ENCODE results near the gene OTUB1. TPM values are rescaled to one million over a fixed set of nuclear protein-coding genes. Genes with fewer than 3 reads are reported as not detected.

Gene OTUB1
- total RNA-seq, 3 donors from 2014 or later = 50.9 to 81.4 (median 79.3) TPM

- no peak for TF ChIP-seq POLR2AphosphoS5 (IDR thresholded peaks at IDR 0.05)
- no peak for TF ChIP-seq POLR2A (IDR thresholded peaks at IDR 0.05)
- TF ChIP-seq, protein P1, sequence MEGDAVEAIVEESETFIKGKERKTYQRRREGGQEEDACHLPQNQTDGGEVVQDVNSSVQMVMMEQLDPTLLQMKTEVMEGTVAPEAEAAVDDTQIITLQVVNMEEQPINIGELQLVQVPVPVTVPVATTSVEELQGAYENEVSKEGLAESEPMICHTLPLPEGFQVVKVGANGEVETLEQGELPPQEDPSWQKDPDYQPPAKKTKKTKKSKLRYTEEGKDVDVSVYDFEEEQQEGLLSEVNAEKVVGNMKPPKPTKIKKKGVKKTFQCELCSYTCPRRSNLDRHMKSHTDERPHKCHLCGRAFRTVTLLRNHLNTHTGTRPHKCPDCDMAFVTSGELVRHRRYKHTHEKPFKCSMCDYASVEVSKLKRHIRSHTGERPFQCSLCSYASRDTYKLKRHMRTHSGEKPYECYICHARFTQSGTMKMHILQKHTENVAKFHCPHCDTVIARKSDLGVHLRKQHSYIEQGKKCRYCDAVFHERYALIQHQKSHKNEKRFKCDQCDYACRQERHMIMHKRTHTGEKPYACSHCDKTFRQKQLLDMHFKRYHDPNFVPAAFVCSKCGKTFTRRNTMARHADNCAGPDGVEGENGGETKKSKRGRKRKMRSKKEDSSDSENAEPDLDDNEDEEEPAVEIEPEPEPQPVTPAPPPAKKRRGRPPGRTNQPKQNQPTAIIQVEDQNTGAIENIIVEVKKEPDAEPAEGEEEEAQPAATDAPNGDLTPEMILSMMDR (IDR thresholded peaks at IDR 0.05) = no peak
- no peak for DNase-seq (ENCODE audit: low spot score in 2 of 2)
- H3K4me1 ChIP-seq = no peaks in the 10 kb centered on the region
- intact Hi-C loops (cut with DNase I; ENCODE audit: low total_unique reads) = no loop called here
- no peak overlapping the region for H3K27ac ChIP-seq
- no peaks in the 10 kb centered on the region for H3K27me3 ChIP-seq
- peak overlapping the region in 1 of 3 donors; percentile 40 for H3K4me3 ChIP-seq
- H3K36me3 ChIP-seq = no peaks in the 10 kb centered on the region
- H3K9me3 ChIP-seq = no peaks in the 10 kb centered on the region
These were observed 42.3 kb downstream of the OTUB1 start for GRCh38 chr11:64028398-64029115.

DNA sequence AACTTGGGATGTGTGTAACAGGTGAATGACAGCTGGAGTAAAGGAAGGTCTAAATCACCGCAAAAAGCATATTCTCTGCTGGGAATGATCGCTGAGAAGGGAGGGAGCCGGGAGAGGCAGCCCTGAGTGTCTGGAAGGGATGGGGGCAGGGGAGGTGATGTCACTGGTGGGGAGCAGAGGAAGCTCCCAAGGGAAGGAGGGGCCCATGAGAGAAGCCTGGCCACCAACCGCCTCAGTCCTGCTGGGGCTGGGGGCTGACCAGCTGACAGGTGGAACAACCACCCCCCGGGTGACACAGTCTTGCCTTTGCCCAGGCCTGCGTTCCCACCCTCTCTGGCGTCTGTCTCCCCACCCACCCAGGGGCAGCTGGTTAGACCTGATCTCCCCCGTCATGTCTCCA is 43.5 kb downstream of the OTUB1 start:
- no peaks in the 10 kb centered on the region for H3K9me3 ChIP-seq
- no peak overlapping the region for H3K4me3 ChIP-seq
- peaks cover 2 to 8% of the 10 kb centered on the region in 2 donors for H3K27me3 ChIP-seq
- H3K27ac ChIP-seq = no peak overlapping the region
- H3K36me3 ChIP-seq = no peaks in the 10 kb centered on the region
- TF ChIP-seq, protein P1 (IDR thresholded peaks at IDR 0.05) = no peak
- no peak for TF ChIP-seq POLR2AphosphoS5 (IDR thresholded peaks at IDR 0.05)
- TF ChIP-seq POLR2A (IDR thresholded peaks at IDR 0.05) = no peak
- DNase-seq (ENCODE audit: low spot score in 2 of 2) = no peak
- intact Hi-C loops (cut with DNase I; ENCODE audit: low total_unique reads) = no loop called here
- no peaks in the 10 kb centered on the region for H3K4me1 ChIP-seq

DNA sequence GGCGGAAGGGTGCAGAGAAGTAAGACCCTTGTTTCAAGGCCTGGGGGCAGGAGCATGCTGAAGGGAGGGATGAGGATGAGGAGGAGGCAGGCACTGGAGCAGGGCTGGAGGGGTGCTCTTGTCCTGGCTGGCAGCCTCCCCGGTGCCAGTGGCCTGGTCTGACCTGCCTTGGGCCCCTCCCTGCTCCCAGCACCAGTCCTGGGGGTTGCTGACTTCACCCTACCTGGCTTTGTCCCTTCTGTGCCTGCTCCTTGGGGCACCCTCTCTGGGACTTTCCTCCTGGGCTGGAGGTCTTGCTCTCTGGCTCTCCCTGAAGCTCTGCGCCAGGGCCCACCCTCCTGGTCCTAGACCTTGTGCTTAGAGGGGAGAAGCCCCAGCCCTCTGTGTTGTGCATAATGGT is 44.8 kb downstream of the OTUB1 start:
- Histone ChIP-seq H3K4me3 (no peak overlapping the region), H3K4me1 (peaks cover 5 to 6% of the 10 kb centered on the region in 2 donors), H3K9me3 (no peaks in the 10 kb centered on the region), H3K36me3 (no peaks in the 10 kb centered on the region), H3K27me3 (peaks cover 6 to 16% of the 10 kb centered on the region in 2 donors), H3K27ac (no peak overlapping the region)
- TF ChIP-seq POLR2AphosphoS5 (IDR thresholded peaks at IDR 0.05) (no peak), POLR2A (IDR thresholded peaks at IDR 0.05) (no peak)
- TF ChIP-seq, protein P1 (IDR thresholded peaks at IDR 0.05) = no peak
- intact Hi-C loops (cut with DNase I; ENCODE audit: low total_unique reads) = no loop called here
- no peak for DNase-seq (ENCODE audit: low spot score in 2 of 2)

DNA sequence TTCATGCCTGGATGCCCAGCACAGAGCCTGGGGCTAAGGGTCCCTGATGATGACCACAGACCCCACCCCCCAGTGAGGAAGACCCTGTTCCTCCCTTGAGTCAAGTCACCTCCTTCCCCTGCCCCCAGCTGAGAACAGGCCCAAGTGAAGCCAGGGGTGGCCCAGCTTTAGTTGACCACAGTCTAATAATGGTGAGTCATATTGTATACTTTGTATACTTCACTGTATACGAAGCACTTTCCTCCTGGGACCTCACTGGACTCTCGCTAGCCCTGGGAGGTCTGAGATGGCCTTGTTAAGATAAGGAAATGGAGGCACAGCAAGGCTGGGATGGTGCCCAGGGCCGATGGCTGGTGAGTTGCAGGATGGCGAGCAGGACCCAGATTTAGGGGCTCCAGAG is 45.8 kb downstream of the OTUB1 start:
- Histone ChIP-seq H3K27me3 (peaks cover 6 to 23% of the 10 kb centered on the region in 2 donors), H3K4me3 (no peak overlapping the region), H3K9me3 (no peaks in the 10 kb centered on the region), H3K36me3 (no peaks in the 10 kb centered on the region), H3K27ac (no peak overlapping the region), H3K4me1 (peaks cover 5 to 15% of the 10 kb centered on the region in 2 donors)
- TF ChIP-seq, protein P1 (IDR thresholded peaks at IDR 0.05) = no peak
- TF ChIP-seq POLR2AphosphoS5 (IDR thresholded peaks at IDR 0.05) (no peak), POLR2A (IDR thresholded peaks at IDR 0.05) (no peak)
- DNase-seq (ENCODE audit: low spot score in 2 of 2) = no peak
- intact Hi-C loops (cut with DNase I; ENCODE audit: low total_unique reads) = no loop called here

DNA sequence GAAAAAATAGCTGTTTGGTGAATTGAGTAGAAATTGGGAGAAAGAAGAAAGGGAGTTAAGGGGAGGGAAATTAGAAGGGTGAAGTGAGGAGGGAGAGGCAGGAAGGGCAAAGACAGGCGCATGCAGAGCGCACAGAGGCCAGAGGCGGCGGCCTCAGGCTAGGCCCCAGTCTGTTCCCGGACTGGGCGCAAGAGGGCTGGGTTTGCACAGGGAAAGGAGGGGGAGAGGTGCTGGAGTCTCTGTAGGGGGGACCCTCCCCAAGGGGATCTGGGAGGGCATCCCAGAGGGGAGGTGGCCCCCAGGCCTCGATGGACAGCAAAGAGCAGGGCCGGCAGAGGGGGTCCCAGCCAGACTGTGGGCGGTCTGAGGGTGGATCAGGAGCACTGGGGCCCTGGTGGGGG is 48.2 kb downstream of the OTUB1 start:
- intact Hi-C loops (cut with DNase I; ENCODE audit: low total_unique reads) = no loop called here
- TF ChIP-seq, protein P1 (IDR thresholded peaks at IDR 0.05) = no peak
- Histone ChIP-seq H3K9me3 (no peaks in the 10 kb centered on the region), H3K4me3 (no peak overlapping the region), H3K36me3 (no peaks in the 10 kb centered on the region), H3K27me3 (peaks cover 6 to 23% of the 10 kb centered on the region in 2 donors), H3K4me1 (peaks cover 5 to 15% of the 10 kb centered on the region in 2 donors), H3K27ac (no peak overlapping the region)
- DNase-seq (ENCODE audit: low spot score in 2 of 2) = no peak

Measured in breast epithelium (tissue), 4 donors.